H7 (cell line): ENCODE measurements around the gene NHERF1. TPM values are rescaled to one million over a fixed set of nuclear protein-coding genes. Genes with fewer than 3 reads are reported as not detected.

ENCODE experiments used
- DNase-seq: peaks from one replicate; pipeline ENCODE4 v3.0.0; 2012
- H3K27me3 ChIP-seq: 2 replicates; pipeline ENCODE4 v1.6.0; 2011; ENCODE audit warnings: mild to moderate bottlenecking, low read length; ENCODE audit not compliant: control insufficient read depth, insufficient read depth
- H3K36me3 ChIP-seq: replicated peaks from 2 replicates; pipeline ENCODE4 v1.5.1; 2011; ENCODE audit warnings: low read length; ENCODE audit not compliant: control insufficient read depth, insufficient read depth
- H3K4me3 ChIP-seq: 2 replicates; pipeline ENCODE4 v1.5.1; 2011; ENCODE audit warnings: low read depth, mild to moderate bottlenecking, control low read depth, low read length, moderate library complexity; ENCODE audit not compliant: insufficient read depth
- total RNA-seq: library from RNA; depleted of rRNA; stranded (reverse); fragments of >200 nt; shearing (Covaris generic); gene quantifications from 2 replicates; pipeline ENCODE4 v1.2.3, GENCODE V29; 2014; rRNA removed

Gene NHERF1
- 63.1 and 79.1 TPM in 2 replicates for total RNA-seq

GRCh38 chr17:74748529-74749278, at the start of gene NHERF1:
TSS of gene NHERF1 (plus strand) at chr17:74748628. CDS start at chr17:74748847, 219 bp downstream.
- H3K27me3 ChIP-seq, result peaks cover 11% of the 10 kb centered on the region
- peak; percentile 100 for DNase-seq
- peaks cover 3% of the 10 kb centered on the region for H3K36me3 ChIP-seq
- peak within 1 kb of the TSS; percentile 93 for H3K4me3 ChIP-seq

- Histone ChIP-seq H3K4me3 (no peak overlapping the region), H3K36me3 (no peaks in the 10 kb centered on the region), H3K27me3 (no peaks in the 10 kb centered on the region; the same call in 1 of the 2 replicates)
- DNase-seq, result no peak
Observed at GRCh38 chr17:74699236-74699635, 49.2 kb upstream of the NHERF1 start.

GRCh38 chr17:74702116-74702871, 46.1 kb upstream of the NHERF1 start:
- Histone ChIP-seq H3K27me3 (no peaks in the 10 kb centered on the region; the same call in 1 of the 2 replicates), H3K4me3 (no peak overlapping the region), H3K36me3 (no peaks in the 10 kb centered on the region)
- DNase-seq, result no peak

GRCh38 chr17:74703311-74703710, 45.1 kb upstream of the NHERF1 start:
- Histone ChIP-seq H3K36me3 (no peaks in the 10 kb centered on the region), H3K27me3 (no peaks in the 10 kb centered on the region; the same call in 1 of the 2 replicates), H3K4me3 (no peak overlapping the region)
- DNase-seq, result no peak

- no peaks in the 10 kb centered on the region for H3K36me3 ChIP-seq
- DNase-seq, result no peak
- H3K4me3 ChIP-seq, result no peak overlapping the region
- H3K27me3 ChIP-seq, result no peaks in the 10 kb centered on the region; the same call in 1 of the 2 replicates
Observed at GRCh38 chr17:74704544-74704943, 43.9 kb upstream of the NHERF1 start.

- no peak for DNase-seq
- Histone ChIP-seq H3K4me3 (no peak overlapping the region), H3K36me3 (no peaks in the 10 kb centered on the region), H3K27me3 (no peaks in the 10 kb centered on the region)
Observed at GRCh38 chr17:74711058-74711824, 37.2 kb upstream of the NHERF1 start.

- H3K27me3 ChIP-seq, result no peaks in the 10 kb centered on the region
- no peak overlapping the region for H3K4me3 ChIP-seq
- no peaks in the 10 kb centered on the region for H3K36me3 ChIP-seq
- no peak for DNase-seq
Observed at GRCh38 chr17:74712301-74712700, 36.1 kb upstream of the NHERF1 start.

GRCh38 chr17:74712756-74713155, 35.7 kb upstream of the NHERF1 start, which contains the start of gene CD300LF:
TSS of gene CD300LF (minus strand) at chr17:74712923. CDS start at chr17:74712866, 57 bp downstream.
- Histone ChIP-seq H3K27me3 (no peaks in the 10 kb centered on the region), H3K4me3 (no peak within 1 kb of the TSS), H3K36me3 (no peaks in the 10 kb centered on the region)
- DNase-seq, result no peak

GRCh38 chr17:74713171-74713755, 35.2 kb upstream of the NHERF1 start:
- no peak for DNase-seq
- Histone ChIP-seq H3K27me3 (no peaks in the 10 kb centered on the region), H3K36me3 (no peaks in the 10 kb centered on the region), H3K4me3 (no peak overlapping the region)

GRCh38 chr17:74715144-74715543, 33.3 kb upstream of the NHERF1 start:
- no peaks in the 10 kb centered on the region for H3K27me3 ChIP-seq
- no peaks in the 10 kb centered on the region for H3K36me3 ChIP-seq
- H3K4me3 ChIP-seq, result no peak overlapping the region
- no peak for DNase-seq

- H3K4me3 ChIP-seq, result no peak overlapping the region
- H3K36me3 ChIP-seq, result no peaks in the 10 kb centered on the region
- no peaks in the 10 kb centered on the region for H3K27me3 ChIP-seq
- DNase-seq, result no peak
Observed at GRCh38 chr17:74720506-74720905, 27.9 kb upstream of the NHERF1 start.

GRCh38 chr17:74722782-74723181, 25.6 kb upstream of the NHERF1 start:
- H3K27me3 ChIP-seq, result no peaks in the 10 kb centered on the region
- DNase-seq, result no peak
- no peaks in the 10 kb centered on the region for H3K36me3 ChIP-seq
- H3K4me3 ChIP-seq, result no peak overlapping the region

GRCh38 chr17:74723891-74724290, 24.5 kb upstream of the NHERF1 start:
- Histone ChIP-seq H3K36me3 (no peaks in the 10 kb centered on the region), H3K27me3 (no peaks in the 10 kb centered on the region), H3K4me3 (no peak overlapping the region)
- no peak for DNase-seq

- no peaks in the 10 kb centered on the region; the same call in 1 of the 2 replicates for H3K27me3 ChIP-seq
- H3K4me3 ChIP-seq, result no peak overlapping the region
- no peaks in the 10 kb centered on the region for H3K36me3 ChIP-seq
- no peak for DNase-seq
Observed at GRCh38 chr17:74725111-74725510, 23.3 kb upstream of the NHERF1 start.
